GM18498 (cell line): Measurements from ENCODE around the gene ENDOG.
A peak's percentile ranks its signal among the peaks of the same experiment; 100 is the strongest.
"Not testable (repeated sequence)": the region's sequence is repeated elsewhere in the genome, so short reads cannot be mapped to it uniquely, and the experiment has no call there.

Experiments
- ATAC-seq: cut with Tn5 transposase; IDR thresholded peaks from one replicate; pipeline ENCODE4 v1.9.1; 2021; ENCODE audit warnings: mild to moderate bottlenecking, moderate library complexity; ENCODE audit not compliant: unreplicated experiment

The ENDOG gene

DNA sequence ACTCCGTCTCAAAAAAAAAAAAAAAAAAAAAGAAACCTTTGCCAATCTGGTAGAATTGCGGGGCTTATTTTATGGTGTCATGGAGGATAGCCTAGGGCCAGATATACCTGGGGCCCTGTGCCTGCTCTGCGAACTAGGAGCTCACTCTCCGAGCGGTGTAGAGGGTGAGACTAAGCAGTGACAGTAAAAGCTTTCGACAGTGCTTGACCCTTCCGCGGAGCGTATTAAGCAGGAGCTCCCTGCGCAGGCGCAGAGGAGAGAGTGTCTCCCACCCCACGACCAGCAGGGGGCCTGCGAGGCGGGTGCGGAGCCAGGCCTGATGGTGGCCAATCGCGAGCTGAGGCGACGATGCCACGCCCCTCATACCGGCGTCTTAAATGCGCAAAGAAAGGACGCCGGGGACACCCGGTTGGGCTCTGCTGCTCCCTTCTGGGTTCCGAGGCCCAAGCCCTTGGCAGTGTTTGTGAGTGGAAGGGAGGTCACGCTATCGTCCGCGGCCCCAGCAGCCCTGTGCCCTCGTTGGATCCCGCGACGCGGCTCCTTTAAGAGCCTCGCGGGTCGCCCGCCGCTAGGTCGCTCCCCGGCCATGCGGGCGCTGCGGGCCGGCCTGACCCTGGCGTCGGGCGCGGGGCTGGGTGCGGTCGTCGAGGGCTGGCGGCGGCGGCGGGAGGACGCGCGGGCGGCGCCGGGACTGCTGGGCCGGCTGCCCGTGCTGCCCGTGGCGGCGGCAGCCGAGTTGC, at the start of gene ENDOG:
Gene ENDOG, plus strand, starts transcription at position 402 of the 740 bp plus-strand sequence. Its CDS starts 185 bp downstream, at position 587.
- peak; percentile 90 for ATAC-seq

GRCh38 chr9:128768606-128769005, 49.7 kb upstream of the ENDOG start:
- no peak for ATAC-seq

GRCh38 chr9:128770286-128771030, 47.8 kb upstream of the ENDOG start:
- no peak for ATAC-seq

GRCh38 chr9:128771094-128771721, 47.1 kb upstream of the ENDOG start:
- peak; percentile 35 for ATAC-seq

GRCh38 chr9:128771745-128772519, 46.4 kb upstream of the ENDOG start, which contains the start of gene ZER1:
Gene ZER1, minus strand, starts transcription at chr9:128771927. Its CDS starts 16,362 bp downstream, at chr9:128755565.
- peak; percentile 93 for ATAC-seq

DNA sequence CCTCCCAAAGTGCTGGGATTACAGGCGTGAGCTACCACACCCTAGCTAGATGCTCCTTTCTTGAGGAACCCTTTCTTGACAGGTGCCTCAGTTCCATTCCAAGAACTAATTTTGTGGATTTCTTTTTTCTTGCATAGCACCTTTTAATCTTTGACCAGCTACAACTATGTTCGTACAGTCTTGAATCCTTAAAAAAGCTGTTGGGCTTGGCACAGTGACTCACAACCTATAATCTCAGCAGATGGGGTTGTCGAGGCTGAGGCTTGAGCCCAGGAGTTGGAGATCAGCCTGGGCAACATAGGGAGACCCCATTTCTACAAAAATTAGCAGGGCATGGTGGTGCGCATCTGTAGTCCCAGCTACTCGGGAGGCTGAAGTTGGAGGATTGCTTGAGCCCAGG, 45.3 kb upstream of the ENDOG start:
- ATAC-seq = no peak

GRCh38 chr9:128774804-128775203, 43.5 kb upstream of the ENDOG start:
- ATAC-seq = no peak

GRCh38 chr9:128780093-128780492, 38.2 kb upstream of the ENDOG start:
- ATAC-seq = not testable (repeated sequence)

- no peak for ATAC-seq
Observed at GRCh38 chr9:128781187-128782070, 36.9 kb upstream of the ENDOG start.

GRCh38 chr9:128782669-128783068, 35.6 kb upstream of the ENDOG start:
- ATAC-seq = no peak

DNA sequence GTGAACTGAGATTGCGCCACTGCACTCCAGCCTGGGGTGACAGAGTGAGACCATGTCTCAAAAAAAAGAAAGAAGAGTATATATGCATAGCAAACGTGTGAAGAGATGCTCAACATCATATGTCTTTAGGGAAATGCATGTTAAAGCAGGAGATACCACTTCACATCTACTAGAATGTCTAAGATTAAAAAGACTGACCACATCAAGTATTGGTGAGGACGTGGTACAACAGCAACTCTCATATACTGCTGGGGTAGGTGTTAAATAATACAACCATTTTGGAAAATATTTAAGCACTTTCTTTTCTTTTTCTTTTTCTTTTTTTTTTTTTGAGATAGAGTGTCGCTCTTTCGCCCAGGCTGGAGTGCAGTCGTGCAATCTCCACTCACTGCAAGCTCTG, 32.9 kb upstream of the ENDOG start:
- no peak for ATAC-seq

DNA sequence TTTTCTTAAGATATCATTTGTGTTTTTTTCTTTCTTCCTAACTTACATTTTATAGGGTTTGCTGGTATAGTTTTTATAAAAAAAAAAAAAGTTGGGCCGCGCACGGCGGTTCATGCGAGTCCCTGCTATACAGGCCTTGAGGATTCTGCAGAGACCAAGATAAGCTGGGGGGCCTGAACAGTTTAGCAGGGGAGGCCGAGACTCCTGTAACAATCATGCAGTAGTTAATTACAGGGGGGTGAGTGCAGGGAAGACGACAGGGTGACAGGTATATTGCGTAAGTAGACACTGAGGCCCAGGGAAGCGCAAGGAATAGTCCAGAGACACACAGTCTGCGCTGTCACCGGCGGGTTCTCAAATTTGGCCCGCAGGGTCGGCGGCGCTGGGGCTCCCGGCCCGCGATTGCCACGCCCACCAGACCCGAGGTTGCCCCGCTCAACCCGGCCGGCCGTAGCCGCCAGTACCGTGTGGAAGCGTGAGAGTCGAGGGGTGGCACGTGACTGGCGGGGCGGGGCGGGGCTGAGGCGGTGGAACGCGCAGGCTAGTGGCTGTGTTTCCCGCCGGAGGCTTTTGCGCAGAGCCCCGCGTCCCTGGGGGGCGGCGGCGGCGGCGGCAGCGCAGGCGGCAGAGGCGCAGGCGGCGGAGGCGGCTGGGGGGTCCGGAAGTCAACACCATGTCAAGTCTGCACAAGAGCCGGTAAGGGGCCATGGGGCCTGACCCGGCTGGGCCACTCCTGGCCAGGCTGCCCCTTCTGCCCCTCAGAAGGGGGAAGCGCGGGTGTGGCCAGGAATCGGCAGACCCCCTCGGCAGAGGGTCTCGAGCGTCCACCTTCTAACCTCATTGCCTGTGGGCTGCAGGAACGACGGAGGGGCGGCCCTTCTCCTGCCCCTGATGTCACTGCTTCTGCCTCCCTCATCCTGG, 31.4 kb upstream of the ENDOG start, which contains the start of gene TBC1D13:
Gene TBC1D13, plus strand, starts transcription at position 573 of the 921 bp plus-strand sequence. Its CDS starts 101 bp downstream, at position 674.
- peak; percentile 94 for ATAC-seq

DNA sequence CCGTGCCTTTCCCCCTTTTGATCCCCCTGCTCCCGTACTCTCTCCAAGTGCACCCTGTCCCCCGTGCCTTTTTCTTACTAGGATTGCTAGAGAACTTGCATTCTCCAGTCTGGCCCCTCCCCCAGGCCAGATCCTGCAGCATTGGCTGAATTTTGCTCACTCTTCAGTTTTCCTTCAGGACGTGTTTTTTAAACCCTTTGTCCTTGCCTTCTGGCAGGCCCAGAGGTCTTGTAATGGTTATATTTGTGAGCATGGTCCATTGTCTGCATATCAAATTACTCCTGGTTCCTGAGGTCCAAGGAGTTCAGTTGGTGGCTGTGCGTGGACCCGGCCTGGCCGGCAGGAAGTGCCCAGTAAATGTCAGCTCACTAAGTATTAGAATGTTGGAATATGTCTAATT, 30.6 kb upstream of the ENDOG start:
- no peak for ATAC-seq

GRCh38 chr9:128788445-128788844, 29.9 kb upstream of the ENDOG start:
- ATAC-seq = no peak

- ATAC-seq = no peak
Observed at GRCh38 chr9:128790536-128790935, 27.8 kb upstream of the ENDOG start.

DNA sequence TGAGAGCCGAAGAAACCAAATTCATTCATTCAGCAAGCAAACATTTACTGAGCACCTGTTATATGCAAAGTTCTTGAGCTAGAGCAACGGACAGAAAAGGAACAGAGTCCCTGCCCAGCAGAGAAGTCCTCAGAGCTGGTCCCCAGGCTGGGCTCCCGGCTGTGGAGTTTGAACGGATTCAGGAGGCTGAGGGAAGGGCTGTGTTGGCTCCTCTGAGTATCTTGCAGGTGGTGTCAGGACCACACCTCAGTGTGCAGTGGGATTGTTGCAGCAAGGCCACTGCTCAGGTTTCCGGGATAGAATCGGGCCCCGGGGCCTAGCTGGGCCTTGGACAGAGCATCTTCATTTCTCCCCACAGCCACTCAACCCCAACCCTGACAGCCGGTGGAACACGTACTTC, 26.2 kb upstream of the ENDOG start:
- ATAC-seq = no peak

GRCh38 chr9:128792978-128793686, 25.2 kb upstream of the ENDOG start:
- ATAC-seq = no peak

GRCh38 chr9:128794961-128795360, 23.3 kb upstream of the ENDOG start:
- ATAC-seq = not testable (repeated sequence)
